Heart left ventricle (tissue), 13 donors: Measurements from ENCODE around the gene MICU1.

ENCODE experiments used
- CTCF ChIP-seq, 12 donors: fragments of 200-600 bp; sonication (generic) in 4 of 12; IDR thresholded peaks; one replicate each; pipeline versions ENCODE4 v1.5.0 to v1.8.0; 2018 to 2022; ENCODE audit warnings: antibody characterized with exemption in 12 of 12, mild to moderate bottlenecking in 5 of 12
- POLR2A ChIP-seq, 2 donors: fragments of 450-650 bp; IDR thresholded peaks; one replicate each; pipeline ENCODE4 v1.6.1; 2017; ENCODE audit warnings: antibody characterized with exemption in 2 of 2, mild to moderate bottlenecking in 2 of 2, moderate library complexity in 2 of 2
- donor health status: ischemic (EF 13 %, LVEDD 7.1; RV severe dilation, severe dysfunction).
- donor health status: DM: no; HTN: yes; CAD: no.
- donor health status: DM: no; HTN: no; CAD: no.
- donor health status: ischemic (EF 25% LVEDD 6.9; RV normal size, moderate dysfunction).
- donor health status: ischemic (EF 25% LVEDD 5.7; RV mildly dilated, moderate dysfunction).
- donor health status: ischemic (EF 35%, LVEDD 5.7; RV mildly dilated, moderate dysfunction).
- donor health status: nonischemic (EF 11% LVEDD 7.7; RV severe dilation, severe dysfunction).
- donor health status: DM: yes; HTN: yes; CAD: no.
- donor health status: PGD.
- donor health status: ischemic (EF 29% LVEDD 5.4; RV normal size, mild dysfunction).
- donor health status: nonischemic (EF 23%, LVEDD 6.1; RV moderate dilation, normal function).

GRCh38 chr10:72503241-72503640 is 122.6 kb downstream of the MICU1 start:
- TF ChIP-seq CTCF (IDR thresholded peaks at IDR 0.05) (no peak), POLR2A (IDR thresholded peaks at IDR 0.05) (no peak)
